GM13977 (cell line): ENCODE measurements around the gene DPP8.

Source experiments
- DNase-seq: peaks from one replicate; pipeline ENCODE4 v3.0.0; 2012; ENCODE audit warnings: low spot score
- in situ Hi-C: fragments of 300-500 bp; cut with MboI; formaldehyde crosslinking; loops from one replicate; pipeline ENCODE4 v1.12.0; 2022; ENCODE audit warnings: low sequenced_read_pairs, low pct_unique_long_range_greater_than_20kb, mixed read lengths, inconsistent platforms; ENCODE audit not compliant: unreplicated experiment
- TF ChIP-seq, protein P1 (sequence below): IDR thresholded peaks from 2 replicates; pipeline ENCODE4 v1.5.1; 2012; ENCODE audit warnings: mild to moderate bottlenecking, control low read depth; ENCODE audit not compliant: insufficient read depth; ENCODE audit errors: extremely low read depth, missing control alignments

Gene DPP8

DNA sequence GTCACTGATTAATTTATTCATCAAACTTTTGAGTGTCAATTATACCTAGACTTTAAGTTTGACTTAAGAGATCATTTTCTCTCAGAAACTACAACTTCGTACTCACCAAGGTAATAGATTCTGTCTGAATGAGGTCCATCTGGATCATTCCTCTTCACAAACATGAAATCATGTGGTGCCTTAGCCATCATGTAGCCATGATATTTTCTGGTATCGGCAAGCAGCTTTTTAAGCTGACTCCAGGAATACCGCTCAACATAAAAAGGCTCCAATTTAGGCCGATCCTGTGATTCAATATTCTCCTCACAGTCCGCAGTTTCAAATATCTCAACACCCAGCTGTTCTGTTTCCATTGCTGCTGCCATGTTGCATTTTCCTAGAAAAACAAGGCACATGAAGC is 5.3 kb downstream of the DPP8 start:
- in situ Hi-C loops = no loop called here
- DNase-seq = no peak
- TF ChIP-seq, protein P1, sequence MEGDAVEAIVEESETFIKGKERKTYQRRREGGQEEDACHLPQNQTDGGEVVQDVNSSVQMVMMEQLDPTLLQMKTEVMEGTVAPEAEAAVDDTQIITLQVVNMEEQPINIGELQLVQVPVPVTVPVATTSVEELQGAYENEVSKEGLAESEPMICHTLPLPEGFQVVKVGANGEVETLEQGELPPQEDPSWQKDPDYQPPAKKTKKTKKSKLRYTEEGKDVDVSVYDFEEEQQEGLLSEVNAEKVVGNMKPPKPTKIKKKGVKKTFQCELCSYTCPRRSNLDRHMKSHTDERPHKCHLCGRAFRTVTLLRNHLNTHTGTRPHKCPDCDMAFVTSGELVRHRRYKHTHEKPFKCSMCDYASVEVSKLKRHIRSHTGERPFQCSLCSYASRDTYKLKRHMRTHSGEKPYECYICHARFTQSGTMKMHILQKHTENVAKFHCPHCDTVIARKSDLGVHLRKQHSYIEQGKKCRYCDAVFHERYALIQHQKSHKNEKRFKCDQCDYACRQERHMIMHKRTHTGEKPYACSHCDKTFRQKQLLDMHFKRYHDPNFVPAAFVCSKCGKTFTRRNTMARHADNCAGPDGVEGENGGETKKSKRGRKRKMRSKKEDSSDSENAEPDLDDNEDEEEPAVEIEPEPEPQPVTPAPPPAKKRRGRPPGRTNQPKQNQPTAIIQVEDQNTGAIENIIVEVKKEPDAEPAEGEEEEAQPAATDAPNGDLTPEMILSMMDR = no peak

DNA sequence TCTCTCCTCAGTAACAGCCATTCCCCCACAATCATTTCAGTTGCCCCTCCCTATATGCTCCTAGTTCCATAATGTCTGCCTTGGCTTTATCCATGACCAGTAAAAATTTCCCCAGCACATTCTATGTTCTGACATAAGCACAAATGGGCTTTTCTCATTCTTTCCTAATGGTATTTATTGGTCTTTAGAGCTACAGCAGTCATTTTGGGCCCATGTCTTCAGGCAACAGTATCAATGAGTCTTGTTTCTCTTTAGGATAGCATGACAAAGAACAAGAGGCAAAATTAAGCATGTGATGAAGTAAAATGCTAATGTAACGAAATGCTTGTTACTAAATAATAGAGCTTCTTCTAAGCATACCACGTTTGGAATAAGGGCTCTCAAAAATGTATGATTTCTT is 8.2 kb downstream of the DPP8 start:
- TF ChIP-seq, protein P1 = no peak
- DNase-seq = no peak
- in situ Hi-C loops = no loop called here

DNA sequence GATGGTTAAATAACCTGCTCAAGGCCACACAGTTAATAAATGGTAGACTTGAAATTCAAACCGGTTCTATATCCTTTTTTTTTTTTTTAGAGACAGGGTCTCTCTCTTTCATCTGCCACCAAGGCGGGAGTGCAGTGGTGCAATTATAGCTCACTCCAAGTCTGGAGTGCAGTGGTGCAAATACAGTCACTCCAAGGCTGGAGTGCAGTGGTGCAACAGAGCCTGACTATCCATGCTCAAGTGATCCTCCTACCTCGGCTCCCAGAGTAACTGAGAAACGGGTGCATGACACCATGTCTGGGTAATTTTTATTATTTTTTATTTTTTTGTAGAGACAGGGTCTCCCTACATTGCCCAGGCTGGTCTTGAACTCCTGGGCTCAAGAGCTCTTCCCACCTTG is 23.4 kb downstream of the DPP8 start:
- TF ChIP-seq, protein P1 = no peak
- DNase-seq = no peak
- in situ Hi-C loops = no loop called here

GRCh38 chr15:65484876-65485275 is 32.6 kb downstream of the DPP8 start:
- no peak for DNase-seq
- in situ Hi-C loops = no loop called here
- TF ChIP-seq, protein P1 = no peak

- TF ChIP-seq, protein P1 = no peak
Measured at GRCh38 chr15:65476903-65477302, 40.6 kb downstream of the DPP8 start.

DNA sequence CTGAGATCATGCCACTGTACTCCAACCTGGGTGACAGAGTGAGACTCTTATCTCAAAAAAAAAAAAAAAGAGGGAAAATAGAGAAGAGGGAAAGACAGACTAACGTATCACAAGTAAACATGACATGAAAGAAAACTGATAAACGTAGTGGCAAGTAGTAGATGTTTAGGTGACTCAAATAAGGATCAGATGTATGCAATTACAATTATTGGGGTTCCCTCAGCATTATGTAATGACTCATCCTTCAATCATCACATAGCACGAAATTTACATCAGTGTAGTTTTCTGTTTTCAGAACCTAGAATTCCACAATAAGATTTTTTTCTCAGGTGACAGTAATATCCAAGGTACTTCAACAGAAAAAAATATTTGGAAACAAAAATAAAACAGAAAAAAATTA is 46.6 kb downstream of the DPP8 start:
- no peak for DNase-seq
- in situ Hi-C loops = no loop called here
- TF ChIP-seq, protein P1 = no peak

More at GRCh38 chr15:65476903-65477302, 40.6 kb downstream of the DPP8 start:
- DNase-seq = no peak
- in situ Hi-C loops = no loop called here
